ENCODE results near the gene CXCR4.

CXCR4 gene

DNA sequence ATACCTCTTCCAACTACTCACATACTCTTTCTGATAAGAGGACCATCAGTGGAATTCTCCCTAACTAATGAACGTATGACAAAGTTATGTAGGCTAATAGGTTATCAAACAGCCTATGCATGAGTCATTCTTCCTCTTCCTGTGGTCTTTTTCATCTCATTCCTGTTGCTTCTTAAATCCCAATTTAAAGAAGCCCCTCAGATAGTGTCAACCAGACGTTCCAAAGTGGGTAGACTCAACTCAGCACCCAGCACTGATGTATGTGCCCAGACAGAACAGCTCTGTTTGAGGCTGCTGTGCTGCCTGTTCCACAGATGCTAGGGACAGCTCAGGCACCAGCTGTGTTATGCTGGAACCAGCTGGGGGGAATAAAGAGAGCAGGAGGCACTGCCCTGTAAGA lies 52.6 kb downstream of the CXCR4 start:
- peaks cover 2% of the 10 kb centered on the region for H3K9me3 Mint-ChIP-seq
- no peak for DNase-seq
- peaks cover 55% of the 10 kb centered on the region for H3K4me1 Mint-ChIP-seq (ENCODE audit: low read depth)
- H3K27ac Mint-ChIP-seq = no peak overlapping the region
- no peak overlapping the region for H3K4me3 Mint-ChIP-seq
- H3K36me3 Mint-ChIP-seq (ENCODE audit: low read depth) = no peaks in the 10 kb centered on the region
- no peaks in the 10 kb centered on the region for H3K27me3 Mint-ChIP-seq
